ENCODE data around the gene MAPK7.

Gene MAPK7

DNA sequence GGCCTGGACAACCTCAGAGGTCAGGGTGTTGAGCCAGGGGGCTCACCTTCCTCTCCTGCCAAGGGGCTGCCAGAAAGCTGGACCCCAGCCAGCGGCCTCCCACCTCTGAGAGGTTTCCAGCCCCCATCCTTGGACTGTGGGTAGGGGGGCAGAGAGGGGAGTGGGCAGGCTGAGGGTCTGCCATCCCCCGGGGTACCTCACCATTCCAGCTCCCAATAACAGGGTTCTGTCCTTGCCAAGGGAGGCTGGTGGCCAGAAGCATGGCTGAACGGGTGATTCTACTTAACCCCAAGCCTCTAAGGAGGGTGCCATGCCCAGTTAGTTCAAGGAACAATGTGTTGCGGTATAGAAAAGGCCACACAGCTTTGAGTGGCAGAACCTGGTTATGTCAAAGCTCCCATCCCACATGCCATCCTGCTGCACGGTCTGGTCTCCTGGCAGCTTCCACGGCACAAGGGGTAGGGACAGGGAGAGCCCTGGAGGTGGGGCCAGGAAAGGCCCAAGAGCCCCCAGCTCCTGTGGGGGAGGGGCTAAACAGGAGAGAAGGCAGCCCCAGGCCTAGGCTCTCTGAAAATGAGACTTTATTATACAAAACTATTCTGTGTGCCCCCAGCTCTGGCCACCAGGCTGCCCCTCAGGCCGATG, 35.6 kb upstream of the MAPK7 start:
- in situ Hi-C loops (cut with HindIII; ENCODE audit: low sequenced_read_pairs): no loop called here
- DNase-seq (ENCODE audit: low read depth, low spot score): no peak
- TF ChIP-seq, protein P1, sequence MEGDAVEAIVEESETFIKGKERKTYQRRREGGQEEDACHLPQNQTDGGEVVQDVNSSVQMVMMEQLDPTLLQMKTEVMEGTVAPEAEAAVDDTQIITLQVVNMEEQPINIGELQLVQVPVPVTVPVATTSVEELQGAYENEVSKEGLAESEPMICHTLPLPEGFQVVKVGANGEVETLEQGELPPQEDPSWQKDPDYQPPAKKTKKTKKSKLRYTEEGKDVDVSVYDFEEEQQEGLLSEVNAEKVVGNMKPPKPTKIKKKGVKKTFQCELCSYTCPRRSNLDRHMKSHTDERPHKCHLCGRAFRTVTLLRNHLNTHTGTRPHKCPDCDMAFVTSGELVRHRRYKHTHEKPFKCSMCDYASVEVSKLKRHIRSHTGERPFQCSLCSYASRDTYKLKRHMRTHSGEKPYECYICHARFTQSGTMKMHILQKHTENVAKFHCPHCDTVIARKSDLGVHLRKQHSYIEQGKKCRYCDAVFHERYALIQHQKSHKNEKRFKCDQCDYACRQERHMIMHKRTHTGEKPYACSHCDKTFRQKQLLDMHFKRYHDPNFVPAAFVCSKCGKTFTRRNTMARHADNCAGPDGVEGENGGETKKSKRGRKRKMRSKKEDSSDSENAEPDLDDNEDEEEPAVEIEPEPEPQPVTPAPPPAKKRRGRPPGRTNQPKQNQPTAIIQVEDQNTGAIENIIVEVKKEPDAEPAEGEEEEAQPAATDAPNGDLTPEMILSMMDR (IDR thresholded peaks at IDR 0.05; ENCODE audit: low read depth, low read length): no peak
- no peak overlapping the region for H3K4me3 ChIP-seq (ENCODE audit: low read depth, low read length)

DNA sequence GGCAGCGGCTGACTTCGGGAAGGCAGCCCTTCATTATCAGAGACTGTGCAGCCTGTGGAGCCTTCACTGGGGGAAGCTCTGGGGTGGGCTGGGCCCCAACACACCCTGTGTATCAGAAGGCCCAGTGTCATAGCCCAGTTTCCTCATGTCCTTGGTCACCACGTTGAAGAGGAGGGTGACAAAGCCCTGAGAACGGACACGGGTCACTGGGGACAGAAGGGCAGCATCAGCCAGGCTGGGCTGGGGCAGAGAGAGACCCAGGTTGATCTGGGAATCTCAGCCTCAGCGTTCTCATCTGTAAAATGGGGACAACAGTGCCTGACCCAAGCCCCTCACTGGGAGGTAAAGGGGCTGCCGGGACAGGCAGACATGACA, 35.1 kb upstream of the MAPK7 start:
- TF ChIP-seq, protein P1 (IDR thresholded peaks at IDR 0.05; ENCODE audit: low read depth, low read length): no peak
- no peak for DNase-seq (ENCODE audit: low read depth, low spot score)
- in situ Hi-C loops (cut with HindIII; ENCODE audit: low sequenced_read_pairs): no loop called here
- no peak overlapping the region for H3K4me3 ChIP-seq (ENCODE audit: low read depth, low read length)

DNA sequence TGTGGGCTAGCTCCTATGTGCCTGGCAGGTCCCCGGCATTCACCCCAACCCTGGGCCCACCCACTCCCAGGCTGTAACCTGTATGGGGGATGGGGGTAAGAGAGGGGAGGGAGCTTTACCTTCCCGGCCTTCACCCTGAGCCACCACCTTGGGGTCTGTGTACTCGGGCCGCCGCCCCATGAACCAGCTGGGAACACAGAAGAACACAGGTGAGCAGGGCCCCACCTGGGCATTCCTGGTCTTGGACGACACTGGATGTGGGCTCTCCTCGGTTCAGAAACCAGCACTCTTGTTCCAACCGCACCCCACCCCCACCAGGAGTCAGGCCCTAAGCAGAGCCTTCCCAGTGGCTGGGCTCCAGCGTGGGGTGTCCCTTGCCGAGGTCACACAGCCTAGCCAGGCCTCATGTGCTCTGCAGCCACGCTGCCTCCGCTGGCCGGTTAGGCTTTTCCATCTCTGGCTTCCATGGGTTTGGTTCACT, 34.6 kb upstream of the MAPK7 start:
- TF ChIP-seq, protein P1 (IDR thresholded peaks at IDR 0.05; ENCODE audit: low read depth, low read length): no peak
- in situ Hi-C loops (cut with HindIII; ENCODE audit: low sequenced_read_pairs): no loop called here
- DNase-seq (ENCODE audit: low read depth, low spot score): no peak
- H3K4me3 ChIP-seq (ENCODE audit: low read depth, low read length): no peak overlapping the region

DNA sequence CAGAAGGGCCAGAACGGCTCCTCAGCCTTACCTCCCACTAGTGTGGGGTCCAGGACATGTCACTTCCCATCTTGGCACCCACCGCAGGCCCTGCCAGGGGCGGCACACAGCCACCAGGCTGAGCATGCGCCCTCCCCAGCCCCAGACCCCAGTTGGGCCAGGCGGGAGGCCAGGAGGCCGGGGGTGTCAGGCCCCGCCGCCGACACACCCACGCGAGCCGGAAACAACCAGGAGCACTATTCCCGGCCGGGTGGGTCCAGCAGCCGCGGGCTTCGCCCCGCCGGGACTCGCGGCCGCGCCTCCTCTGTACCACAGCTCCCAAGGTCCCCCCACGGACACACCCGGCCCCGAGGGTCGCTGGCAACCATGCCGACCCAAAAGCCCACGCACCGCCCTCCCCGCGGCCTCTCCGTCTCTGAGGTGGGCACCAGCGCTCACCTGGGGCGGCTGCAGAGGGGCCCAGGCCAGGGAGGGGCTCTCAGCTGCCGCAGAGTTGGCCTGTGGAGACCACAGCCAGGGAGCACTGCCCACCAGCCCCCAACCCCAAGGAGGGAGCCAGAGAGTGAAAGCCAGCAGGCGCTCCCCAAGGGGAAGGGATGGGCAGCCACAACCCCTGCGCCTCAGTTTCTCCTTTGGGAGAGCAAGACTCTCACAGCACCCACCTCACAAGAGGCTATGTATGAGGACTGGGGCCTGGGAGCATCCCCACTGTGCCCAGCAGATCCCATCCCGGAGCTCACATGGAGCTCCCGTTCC, 33.8 kb upstream of the MAPK7 start:
- H3K4me3 ChIP-seq (ENCODE audit: low read depth, low read length): no peak overlapping the region
- in situ Hi-C loops (cut with HindIII; ENCODE audit: low sequenced_read_pairs): no loop called here
- TF ChIP-seq, protein P1 (IDR thresholded peaks at IDR 0.05; ENCODE audit: low read depth, low read length): no peak
- no peak for DNase-seq (ENCODE audit: low read depth, low spot score)

DNA sequence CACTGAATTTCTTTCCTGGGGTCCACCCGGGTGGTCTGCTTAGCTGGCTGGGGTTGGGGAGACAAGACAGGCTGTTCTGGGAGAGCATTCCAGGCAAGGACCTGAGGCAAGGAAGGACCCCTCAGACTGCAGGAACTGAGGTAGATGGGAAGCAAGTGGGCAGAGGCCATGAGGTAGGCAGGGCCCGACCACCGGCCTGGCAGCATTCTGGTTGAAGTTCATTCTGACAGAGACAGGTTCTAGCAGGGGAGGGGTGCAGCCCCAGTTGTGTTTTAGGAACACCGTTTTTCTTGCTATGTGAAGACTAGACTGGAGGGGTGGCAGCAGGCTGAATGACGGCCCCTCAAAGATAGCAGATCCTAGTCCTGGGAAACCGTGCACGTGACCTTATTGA, 33.2 kb upstream of the MAPK7 start:
- TF ChIP-seq, protein P1 (IDR thresholded peaks at IDR 0.05; ENCODE audit: low read depth, low read length): no peak
- DNase-seq (ENCODE audit: low read depth, low spot score): no peak
- in situ Hi-C loops (cut with HindIII; ENCODE audit: low sequenced_read_pairs): no loop called here
- H3K4me3 ChIP-seq (ENCODE audit: low read depth, low read length): no peak overlapping the region

DNA sequence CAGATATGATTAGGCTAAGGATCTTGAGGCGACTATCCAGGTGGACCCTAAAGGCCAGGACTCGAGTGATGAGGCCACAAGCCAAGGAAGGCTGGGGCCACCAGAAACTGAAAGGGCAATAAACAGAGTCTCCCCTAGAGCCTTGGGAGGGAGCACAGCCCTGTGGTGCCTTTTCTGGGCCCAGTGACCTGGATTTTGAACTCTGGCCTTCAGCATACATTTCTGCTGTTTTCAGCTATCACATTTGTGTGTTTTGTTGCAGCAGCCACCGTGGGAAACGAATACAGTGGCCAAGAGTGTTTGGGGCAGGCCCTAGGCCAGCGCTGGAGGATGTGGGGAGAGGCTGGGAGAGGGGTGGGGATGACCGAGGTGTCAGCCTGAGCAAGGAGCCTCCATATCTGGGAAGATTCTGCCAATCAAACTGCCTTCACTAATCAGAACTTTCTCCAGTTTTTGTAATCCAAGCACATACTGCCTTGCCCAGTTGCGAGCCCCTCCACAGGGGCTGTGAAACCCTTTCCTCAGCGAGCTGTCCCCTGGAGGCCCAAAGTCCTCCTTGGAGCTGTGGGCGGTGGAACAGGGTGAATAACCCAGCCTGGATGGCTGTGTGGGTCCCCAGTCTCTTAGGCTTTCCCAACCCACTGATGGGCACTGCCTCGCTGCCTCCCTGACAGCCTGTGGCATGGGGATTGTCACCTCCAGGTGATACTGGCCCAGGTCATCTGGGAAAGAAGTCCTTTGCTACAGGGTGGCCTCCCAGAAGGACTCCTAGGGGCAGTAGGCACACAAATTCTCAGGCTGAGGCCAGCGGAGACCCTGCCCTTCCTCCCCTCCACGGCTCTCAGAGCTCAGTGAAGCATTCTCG, 32.6 kb upstream of the MAPK7 start:
- no peak for DNase-seq (ENCODE audit: low read depth, low spot score)
- TF ChIP-seq, protein P1 (IDR thresholded peaks at IDR 0.05; ENCODE audit: low read depth, low read length): no peak
- no peak overlapping the region for H3K4me3 ChIP-seq (ENCODE audit: low read depth, low read length)
- in situ Hi-C loops (cut with HindIII; ENCODE audit: low sequenced_read_pairs): no loop called here
